DOHH2 (cell line): ENCODE data around the gene SSBP3.

Experiments used
- H3F3A ChIP-seq: fragments of 200-600 bp; sonication (generic), shearing (Covaris generic); 2 replicates; pipeline ENCODE4 v1.6.0; 2016; ENCODE audit warnings: antibody characterized with exemption, mild to moderate bottlenecking; ENCODE audit not compliant: control insufficient read depth, insufficient read depth
- H3K27ac ChIP-seq: fragments of 200-600 bp; sonication (generic); 2 replicates; pipeline ENCODE4 v1.5.1; 2014; ENCODE audit warnings: low read depth, mild to moderate bottlenecking, low read length, moderate library complexity
- H3K27me3 ChIP-seq: fragments of 200-600 bp; sonication (generic); 2 replicates; pipeline ENCODE4 v1.6.1; 2014; ENCODE audit warnings: mild to moderate bottlenecking, low read length, mixed read lengths; ENCODE audit not compliant: control insufficient read depth
- H3K36me3 ChIP-seq: fragments of 200-600 bp; sonication (generic); 2 replicates; pipeline ENCODE4 v1.6.1; 2014; ENCODE audit warnings: mild to moderate bottlenecking, low read length, moderate library complexity, mixed read lengths; ENCODE audit not compliant: control insufficient read depth
- H3K4me1 ChIP-seq: fragments of 200-600 bp; sonication (generic); 2 replicates; pipeline ENCODE4 v1.6.1; 2014; ENCODE audit warnings: mild to moderate bottlenecking, low read length, mixed read lengths; ENCODE audit not compliant: control insufficient read depth
- H3K4me2 ChIP-seq: fragments of 200-600 bp; sonication (generic); 2 replicates; pipeline ENCODE4 v1.6.0; 2014; ENCODE audit warnings: mild to moderate bottlenecking, low read length, moderate library complexity
- H3K4me3 ChIP-seq: fragments of 200-600 bp; sonication (generic); 2 replicates; pipeline ENCODE4 v1.5.1; 2014; ENCODE audit warnings: mild to moderate bottlenecking, low read length, mixed read lengths
- H3K79me2 ChIP-seq: fragments of 200-600 bp; sonication (generic); 2 replicates; pipeline ENCODE4 v1.6.1; 2014; ENCODE audit warnings: mild to moderate bottlenecking, low read length, mixed read lengths; ENCODE audit not compliant: control insufficient read depth
- H3K9me2 ChIP-seq: fragments of 200-600 bp; sonication (generic); replicated peaks from 2 replicates; pipeline ENCODE4 v1.6.1; 2014; ENCODE audit warnings: mild to moderate bottlenecking, low read length, mixed read lengths; ENCODE audit not compliant: control insufficient read depth
- H3K9me3 ChIP-seq: fragments of 200-600 bp; sonication (generic); 2 replicates; pipeline ENCODE4 v1.6.1; 2014; ENCODE audit warnings: antibody characterized with exemption, low read length, mixed read lengths; ENCODE audit not compliant: control insufficient read depth, insufficient read depth
- H4K20me1 ChIP-seq: fragments of 200-600 bp; sonication (generic); 2 replicates; pipeline ENCODE4 v1.6.0; 2014; ENCODE audit warnings: low read depth, mild to moderate bottlenecking, antibody characterized with exemption, low read length, moderate library complexity; ENCODE audit not compliant: control insufficient read depth, insufficient read depth
- EZH2phosphoT487 ChIP-seq: fragments of 200-600 bp; sonication (generic); IDR thresholded peaks from 2 replicates; pipeline ENCODE4 v1.6.1; 2017; ENCODE audit warnings: borderline replicate concordance, mild to moderate bottlenecking, antibody characterized with exemption, low read length, moderate library complexity, mixed read lengths
- TF ChIP-seq, protein P1 (sequence below): fragments of 200-600 bp; sonication (generic); IDR thresholded peaks from one replicate; pipeline ENCODE4 v1.5.1; 2014; ENCODE audit warnings: antibody characterized with exemption, mild to moderate bottlenecking, low read depth, low read length; ENCODE audit not compliant: poor library complexity, severe bottlenecking

The SSBP3 gene

GRCh38 chr1:54355931-54356679 lies 50.1 kb downstream of the SSBP3 start:
- no peaks in the 10 kb centered on the region for H3K9me3 ChIP-seq
- peak overlapping the region; percentile 32 for H3K4me2 ChIP-seq
- H3K36me3 ChIP-seq, result no peaks in the 10 kb centered on the region
- H3K79me2 ChIP-seq, result no peaks in the 10 kb centered on the region
- H3K27ac ChIP-seq, result no peak overlapping the region
- H3K9me2 ChIP-seq, result no peaks in the 10 kb centered on the region
- peak overlapping the region; percentile 34 for H3K4me3 ChIP-seq
- H3K27me3 ChIP-seq, result no peaks in the 10 kb centered on the region
- H4K20me1 ChIP-seq, result 0 out of 2 replicates have a peak, but pooled peaks cover 3% of the 10 kb centered on the region
- TF ChIP-seq EZH2phosphoT487, result no peak
- TF ChIP-seq, protein P1, sequence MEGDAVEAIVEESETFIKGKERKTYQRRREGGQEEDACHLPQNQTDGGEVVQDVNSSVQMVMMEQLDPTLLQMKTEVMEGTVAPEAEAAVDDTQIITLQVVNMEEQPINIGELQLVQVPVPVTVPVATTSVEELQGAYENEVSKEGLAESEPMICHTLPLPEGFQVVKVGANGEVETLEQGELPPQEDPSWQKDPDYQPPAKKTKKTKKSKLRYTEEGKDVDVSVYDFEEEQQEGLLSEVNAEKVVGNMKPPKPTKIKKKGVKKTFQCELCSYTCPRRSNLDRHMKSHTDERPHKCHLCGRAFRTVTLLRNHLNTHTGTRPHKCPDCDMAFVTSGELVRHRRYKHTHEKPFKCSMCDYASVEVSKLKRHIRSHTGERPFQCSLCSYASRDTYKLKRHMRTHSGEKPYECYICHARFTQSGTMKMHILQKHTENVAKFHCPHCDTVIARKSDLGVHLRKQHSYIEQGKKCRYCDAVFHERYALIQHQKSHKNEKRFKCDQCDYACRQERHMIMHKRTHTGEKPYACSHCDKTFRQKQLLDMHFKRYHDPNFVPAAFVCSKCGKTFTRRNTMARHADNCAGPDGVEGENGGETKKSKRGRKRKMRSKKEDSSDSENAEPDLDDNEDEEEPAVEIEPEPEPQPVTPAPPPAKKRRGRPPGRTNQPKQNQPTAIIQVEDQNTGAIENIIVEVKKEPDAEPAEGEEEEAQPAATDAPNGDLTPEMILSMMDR, result no peak
- H3F3A ChIP-seq, result peaks cover 5% of the 10 kb centered on the region; the same call in 1 of the 2 replicates
- H3K4me1 ChIP-seq, result peaks cover 35% of the 10 kb centered on the region

- no peaks in the 10 kb centered on the region for H3K9me3 ChIP-seq
- 0 out of 2 replicates have a peak, but pooled peaks cover 3% of the 10 kb centered on the region for H4K20me1 ChIP-seq
- no peak overlapping the region for H3K4me2 ChIP-seq
- H3K79me2 ChIP-seq, result no peaks in the 10 kb centered on the region
- no peaks in the 10 kb centered on the region for H3F3A ChIP-seq
- no peaks in the 10 kb centered on the region for H3K27me3 ChIP-seq
- no peaks in the 10 kb centered on the region for H3K36me3 ChIP-seq
- no peak for TF ChIP-seq EZH2phosphoT487
- TF ChIP-seq, protein P1, result no peak
- H3K4me1 ChIP-seq, result peaks cover 25% of the 10 kb centered on the region
- H3K27ac ChIP-seq, result no peak overlapping the region
- no peak overlapping the region for H3K4me3 ChIP-seq
- H3K9me2 ChIP-seq, result no peaks in the 10 kb centered on the region
Measured at GRCh38 chr1:54354899-54355298, 51.3 kb downstream of the SSBP3 start.

- peaks cover 25% of the 10 kb centered on the region for H3K4me1 ChIP-seq
- H3K27ac ChIP-seq, result no peak overlapping the region
- H3F3A ChIP-seq, result no peaks in the 10 kb centered on the region
- H3K79me2 ChIP-seq, result no peaks in the 10 kb centered on the region
- H3K9me3 ChIP-seq, result no peaks in the 10 kb centered on the region
- 0 out of 2 replicates have a peak, but pooled peaks cover 3% of the 10 kb centered on the region for H4K20me1 ChIP-seq
- no peak overlapping the region for H3K4me2 ChIP-seq
- H3K9me2 ChIP-seq, result no peaks in the 10 kb centered on the region
- no peak for TF ChIP-seq EZH2phosphoT487
- TF ChIP-seq, protein P1, result no peak
- no peak overlapping the region for H3K4me3 ChIP-seq
- H3K36me3 ChIP-seq, result no peaks in the 10 kb centered on the region
- H3K27me3 ChIP-seq, result no peaks in the 10 kb centered on the region
Measured at GRCh38 chr1:54353959-54354358, 52.2 kb downstream of the SSBP3 start.
